ENCODE measurements around the gene FGB.

GRCh38 chr4:154588198-154588597 is 25.4 kb downstream of the FGB start:
- no peak for TF ChIP-seq POLR2A (IDR thresholded peaks at IDR 0.05)
- TF ChIP-seq CTCF (IDR thresholded peaks at IDR 0.05): no peak
- no peak for TF ChIP-seq POLR2AphosphoS5 (IDR thresholded peaks at IDR 0.05)

Data from transverse colon (tissue), 4 donors.